Measurements from ENCODE around the gene NCAPH2. TPM values are rescaled to one million over a fixed set of nuclear protein-coding genes. Genes with fewer than 3 reads are reported as not detected.

The NCAPH2 gene
- total and polyA plus RNA-seq, 3 experiments from 2014 or later: 36.5 to 165 (median 155) TPM

- no peak for DNase-seq
- Mint-ChIP-seq H3K36me3 (peaks cover 0 to 31% (median 3%) of the 10 kb centered on the region in 3 donors), H3K27me3 (no peaks in the 10 kb centered on the region), H3K9me3 (no peaks in the 10 kb centered on the region), H3K4me1 (peaks cover 21 to 38% (median 27%) of the 10 kb centered on the region in 3 donors), H3K27ac (peak overlapping the region; percentile 85 to 99 (median 86)), H3K4me3 (peak overlapping the region; percentile 85 to 93 (median 89))
- peaks cover 21% of the 10 kb centered on the region for H3K4me1 ChIP-seq (ENCODE audit: insufficient read depth, low read length)
- H3K27me3 ChIP-seq (ENCODE audit: insufficient read depth, low read length, poor library complexity, severe bottlenecking): no peaks in the 10 kb centered on the region
- H3K9me3 ChIP-seq (ENCODE audit: low read length): no peaks in the 10 kb centered on the region
- POLR2A ChIA-PET: interaction anchor here (1.0 to 4.9 kb wide), 13 partner anchors 13 to 334 kb away, joined by 4 to 93 read pairs (median 10); partner anchors contain the start of genes ADM2, ARSA, CHKB and KLHDC7B
- H3K36me3 ChIP-seq (ENCODE audit: insufficient read depth, low read length): no peaks in the 10 kb centered on the region
- H3K27ac ChIP-seq (ENCODE audit: low read depth, low read length): peak overlapping the region; percentile 80
- peak overlapping the region; percentile 64 for H3K4me3 ChIP-seq (ENCODE audit: low read length)
- CTCF ChIA-PET: interaction anchor here (1.0 to 6.7 kb wide), 17 partner anchors 10 to 334 kb away, joined by 3 to 91 read pairs (median 18); partner anchors contain the start of genes HDAC10, KLHDC7B, LMF2 and MAPK11
These were observed 16.7 kb downstream of the NCAPH2 start for GRCh38 chr22:50524676-50525103.

GRCh38 chr22:50525104-50525857 is 17.3 kb downstream of the NCAPH2 start, which contains the start of gene SCO2:
TSS of gene SCO2 (minus strand) at chr22:50525598. CDS start at chr22:50524411, 1,187 bp downstream.
- H3K27ac Mint-ChIP-seq: peak within 1 kb of the TSS; percentile 85 to 99 (median 88)
- peak within 1 kb of the TSS; percentile 80 for H3K27ac ChIP-seq (ENCODE audit: low read depth, low read length)
- no peaks in the 10 kb centered on the region for H3K36me3 ChIP-seq (ENCODE audit: insufficient read depth, low read length)
- peaks cover 21 to 38% (median 27%) of the 10 kb centered on the region in 3 donors for H3K4me1 Mint-ChIP-seq
- H3K9me3 ChIP-seq (ENCODE audit: low read length): no peaks in the 10 kb centered on the region
- POLR2A ChIA-PET: interaction anchor here (0.9 to 4.9 kb wide), 24 partner anchors 8 to 335 kb away, joined by 3 to 93 read pairs (median 6); partner anchors contain the start of genes ADM2, ARSA, CHKB and CPT1B
- H3K4me1 ChIP-seq (ENCODE audit: insufficient read depth, low read length): peaks cover 23% of the 10 kb centered on the region
- peaks cover 0 to 26% (median 3%) of the 10 kb centered on the region in 3 donors for H3K36me3 Mint-ChIP-seq
- H3K4me3 Mint-ChIP-seq: peak within 1 kb of the TSS; percentile 85 to 93 (median 89)
- H3K9me3 Mint-ChIP-seq: no peaks in the 10 kb centered on the region
- H3K27me3 ChIP-seq (ENCODE audit: insufficient read depth, low read length, poor library complexity, severe bottlenecking): no peaks in the 10 kb centered on the region
- no peaks in the 10 kb centered on the region for H3K27me3 Mint-ChIP-seq
- peak within 1 kb of the TSS; percentile 64 for H3K4me3 ChIP-seq (ENCODE audit: low read length)
- CTCF ChIA-PET: interaction anchor here (0.8 to 6.7 kb wide), 55 partner anchors 8 to 334 kb away, joined by 3 to 91 read pairs (median 5); partner anchors contain the start of genes ADM2, ARSA, CHKB and DENND6B
- peak; percentile 96 to 99 (median 97) for DNase-seq

GRCh38 chr22:50525858-50526107 is 17.8 kb downstream of the NCAPH2 start:
- H3K27ac ChIP-seq (ENCODE audit: low read depth, low read length): peak overlapping the region; percentile 80
- H3K9me3 Mint-ChIP-seq: no peaks in the 10 kb centered on the region
- peak overlapping the region in 7 of 8 donors; percentile 42 to 99 (median 79) for H3K27ac Mint-ChIP-seq
- no peak for DNase-seq
- no peaks in the 10 kb centered on the region for H3K9me3 ChIP-seq (ENCODE audit: low read length)
- H3K4me3 ChIP-seq (ENCODE audit: low read length): peak overlapping the region; percentile 64
- no peaks in the 10 kb centered on the region for H3K27me3 ChIP-seq (ENCODE audit: insufficient read depth, low read length, poor library complexity, severe bottlenecking)
- peaks cover 27% of the 10 kb centered on the region for H3K4me1 ChIP-seq (ENCODE audit: insufficient read depth, low read length)
- H3K36me3 ChIP-seq (ENCODE audit: insufficient read depth, low read length): no peaks in the 10 kb centered on the region
- CTCF ChIA-PET: interaction anchor here (0.8 to 6.7 kb wide), 55 partner anchors 9 to 335 kb away, joined by 3 to 91 read pairs (median 5); partner anchors contain the start of genes ADM2, ARSA, CHKB and DENND6B
- H3K4me1 Mint-ChIP-seq: peaks cover 21 to 38% (median 27%) of the 10 kb centered on the region in 3 donors
- peak overlapping the region; percentile 79 to 93 (median 88) for H3K4me3 Mint-ChIP-seq
- no peaks in the 10 kb centered on the region for H3K27me3 Mint-ChIP-seq
- POLR2A ChIA-PET: interaction anchor here (0.9 to 4.9 kb wide), 24 partner anchors 9 to 335 kb away, joined by 3 to 93 read pairs (median 6); partner anchors contain the start of genes ADM2, ARSA, CHKB and CPT1B
- peaks cover 0 to 25% (median 3%) of the 10 kb centered on the region in 3 donors for H3K36me3 Mint-ChIP-seq

GRCh38 chr22:50526108-50526833 is 18.2 kb downstream of the NCAPH2 start:
- H3K4me1 Mint-ChIP-seq: peaks cover 22 to 42% (median 27%) of the 10 kb centered on the region in 3 donors
- CTCF ChIA-PET: interaction anchor here (0.8 to 6.7 kb wide), 51 partner anchors 9 to 335 kb away, joined by 3 to 91 read pairs (median 5); partner anchors contain the start of genes ADM2, ARSA, CHKB and DENND6B
- peaks cover 0 to 23% (median 3%) of the 10 kb centered on the region in 3 donors for H3K36me3 Mint-ChIP-seq
- Histone ChIP-seq H3K9me3 (ENCODE audit: low read length) (no peaks in the 10 kb centered on the region), H3K36me3 (ENCODE audit: insufficient read depth, low read length) (no peaks in the 10 kb centered on the region), H3K4me1 (ENCODE audit: insufficient read depth, low read length) (peaks cover 31% of the 10 kb centered on the region), H3K4me3 (ENCODE audit: low read length) (peak overlapping the region; percentile 64), H3K27me3 (ENCODE audit: insufficient read depth, low read length, poor library complexity, severe bottlenecking) (no peaks in the 10 kb centered on the region), H3K27ac (ENCODE audit: low read depth, low read length) (peak overlapping the region; percentile 80)
- H3K9me3 Mint-ChIP-seq: no peaks in the 10 kb centered on the region
- DNase-seq: peak; percentile 79 to 88 (median 82)
- peak overlapping the region; percentile 70 to 93 (median 79) for H3K4me3 Mint-ChIP-seq
- H3K27ac Mint-ChIP-seq: peak overlapping the region; percentile 57 to 99 (median 90)
- H3K27me3 Mint-ChIP-seq: no peaks in the 10 kb centered on the region
- POLR2A ChIA-PET: interaction anchor here (0.9 to 4.9 kb wide), 25 partner anchors 9 to 336 kb away, joined by 3 to 93 read pairs (median 6); partner anchors contain the start of genes ADM2, ARSA, CHKB and CPT1B

- POLR2A ChIA-PET: interaction anchor here (0.5 to 4.9 kb wide), 9 partner anchors 12 to 146 kb away, joined by 3 to 81 read pairs (median 3); partner anchors contain the start of gene SYCE3
- Mint-ChIP-seq H3K27me3 (no peaks in the 10 kb centered on the region), H3K4me3 (peak overlapping the region; percentile 71 to 93 (median 79)), H3K36me3 (peaks cover 0 to 19% (median 3%) of the 10 kb centered on the region in 3 donors), H3K27ac (peak overlapping the region; percentile 57 to 99 (median 90)), H3K4me1 (peaks cover 22 to 42% (median 27%) of the 10 kb centered on the region in 3 donors), H3K9me3 (no peaks in the 10 kb centered on the region)
- no peaks in the 10 kb centered on the region for H3K27me3 ChIP-seq (ENCODE audit: insufficient read depth, low read length, poor library complexity, severe bottlenecking)
- no peak for DNase-seq
- H3K9me3 ChIP-seq (ENCODE audit: low read length): no peaks in the 10 kb centered on the region
- peak overlapping the region; percentile 64 for H3K4me3 ChIP-seq (ENCODE audit: low read length)
- H3K4me1 ChIP-seq (ENCODE audit: insufficient read depth, low read length): peaks cover 33% of the 10 kb centered on the region
- CTCF ChIA-PET: interaction anchor here (1.4 to 6.7 kb wide), 5 partner anchors 12 to 276 kb away, joined by 4 to 86 read pairs (median 73); partner anchors contain the start of genes HDAC10 and KLHDC7B
- H3K27ac ChIP-seq (ENCODE audit: low read depth, low read length): peak overlapping the region; percentile 80
- no peaks in the 10 kb centered on the region for H3K36me3 ChIP-seq (ENCODE audit: insufficient read depth, low read length)
These were observed 19.1 kb downstream of the NCAPH2 start for GRCh38 chr22:50526834-50527801.

GRCh38 chr22:50527921-50528681 is 20.1 kb downstream of the NCAPH2 start:
- H3K9me3 Mint-ChIP-seq: no peaks in the 10 kb centered on the region
- Histone ChIP-seq H3K4me1 (ENCODE audit: insufficient read depth, low read length) (peaks cover 33% of the 10 kb centered on the region), H3K4me3 (ENCODE audit: low read length) (no peak overlapping the region), H3K9me3 (ENCODE audit: low read length) (no peaks in the 10 kb centered on the region), H3K27me3 (ENCODE audit: insufficient read depth, low read length, poor library complexity, severe bottlenecking) (no peaks in the 10 kb centered on the region), H3K27ac (ENCODE audit: low read depth, low read length) (no peak overlapping the region), H3K36me3 (ENCODE audit: insufficient read depth, low read length) (no peaks in the 10 kb centered on the region)
- peaks cover 24 to 46% (median 33%) of the 10 kb centered on the region in 3 donors for H3K4me1 Mint-ChIP-seq
- no peaks in the 10 kb centered on the region for H3K27me3 Mint-ChIP-seq
- CTCF ChIA-PET: interaction anchor here (1.4 to 6.7 kb wide), 4 partner anchors 11 to 277 kb away, joined by 4 to 86 read pairs (median 76); partner anchors contain the start of genes HDAC10 and KLHDC7B
- DNase-seq: no peak
- POLR2A ChIA-PET: interaction anchor here (0.6 to 4.9 kb wide), 5 partner anchors 11 to 145 kb away, joined by 3 to 81 read pairs (median 3); partner anchors contain the start of genes LMF2 and NCAPH2
- peak overlapping the region; percentile 71 to 93 (median 79) for H3K4me3 Mint-ChIP-seq
- H3K27ac Mint-ChIP-seq: peak overlapping the region; percentile 57 to 99 (median 90)
- peaks cover 0 to 14% (median 3%) of the 10 kb centered on the region in 3 donors for H3K36me3 Mint-ChIP-seq
